ENCODE results near the gene ATP2C2. TPM values are rescaled to one million over a fixed set of nuclear protein-coding genes. Genes with fewer than 3 reads are reported as not detected.

ATP2C2 gene
- total and polyA plus RNA-seq, 2 of the 8 experiments (the other 6 are each of a cell fraction or from before 2014, with no cell fraction given): 1.2 to 2.8 TPM

GRCh38 chr16:84413244-84414004 lies 45.1 kb downstream of the ATP2C2 start:
- Histone ChIP-seq H3K27me3 (replicated peaks in 1 of 4; ENCODE audit: control insufficient read depth in 3 of 4, extremely low read depth in 1 of 4, insufficient read depth in 3 of 4, low read length in 3 of 4) (no peaks in the 10 kb centered on the region), H3K14ac (ENCODE audit: insufficient read length) (no peak overlapping the region), H2AFZ (ENCODE audit: low read length) (no peak overlapping the region), H3K79me1 (ENCODE audit: low read depth, low read length) (no peaks in the 10 kb centered on the region), H2BK20ac (ENCODE audit: low read length) (no peak overlapping the region), H4K8ac (ENCODE audit: extremely low read depth, insufficient read depth, low read length) (no peak overlapping the region), H4K5ac (ENCODE audit: insufficient read length, low read depth, low read length) (no peak overlapping the region), H4K20me1 (replicated peaks in 1 of 2; ENCODE audit: control insufficient read depth in 1 of 2, insufficient read depth in 2 of 2, low read length in 2 of 2) (no peaks in the 10 kb centered on the region), H2BK15ac (ENCODE audit: low read length) (no peak overlapping the region), H3K4me1 (replicated peaks in 1 of 4; ENCODE audit: control insufficient read depth in 3 of 4, insufficient read depth in 4 of 4, low read length in 3 of 4) (no peaks in the 10 kb centered on the region; a peak in 2 of 7 replicates), H3K23me2 (ENCODE audit: low read depth, low read length) (peaks cover 3% of the 10 kb centered on the region; the same call in 1 of the 2 replicates), H3K4me2 (ENCODE audit: insufficient read depth in 1 of 2, low read depth in 2 of 2, low read length in 2 of 2) (no peak overlapping the region), H3K4ac (replicated peaks; ENCODE audit: insufficient read length, low read depth, low read length) (no peak overlapping the region), H2BK5ac (ENCODE audit: low read depth, low read length) (no peak overlapping the region), H3K56ac (replicated peaks; ENCODE audit: insufficient read length, low read depth, low read length) (no peak overlapping the region), H2BK12ac (ENCODE audit: low read depth, low read length) (no peak overlapping the region), H3K79me2 (ENCODE audit: control insufficient read depth in 1 of 2, insufficient read depth in 2 of 2, low read length in 2 of 2) (no peaks in the 10 kb centered on the region), H3K23ac (ENCODE audit: insufficient read length) (no peak overlapping the region), H3K36me3 (ENCODE audit: control insufficient read depth in 2 of 4, insufficient read depth in 4 of 4, low read length in 3 of 4) (no peaks in the 10 kb centered on the region), H2AK5ac (ENCODE audit: low read depth, low read length) (no peak overlapping the region), H3K27ac (ENCODE audit: low read depth, low read length) (no peak overlapping the region), H2BK120ac (replicated peaks; ENCODE audit: low read depth, low read length) (no peak overlapping the region), H3K4me3 (ENCODE audit: extremely low read depth in 1 of 4, insufficient read depth in 2 of 4, low read depth in 3 of 4, low read length in 4 of 4) (no peak overlapping the region), H4K91ac (replicated peaks; ENCODE audit: insufficient read length, low read length) (no peak overlapping the region), H3K18ac (ENCODE audit: extremely low read depth, low read length) (no peak overlapping the region), H3K9me3 (ENCODE audit: insufficient read depth in 2 of 2, low read depth in 1 of 2, low read length in 1 of 2) (no peaks in the 10 kb centered on the region), H3K9ac (replicated peaks in 1 of 4; ENCODE audit: extremely low read depth in 1 of 4, low read depth in 3 of 4, low read length in 3 of 4) (no peak overlapping the region)
- ChIA-PET POLR2A (ENCODE audit: partially characterized antibody) (interaction anchor here (0.7 to 1.1 kb wide), 2 partner anchors 15 to 195 kb away, joined by 3 read pairs; no protein-coding TSS in a partner anchor), CTCF (ENCODE audit: partially characterized antibody) (interaction anchor here (0.6 to 2.0 kb wide), 4 partner anchors 7 to 42 kb away, joined by 3 to 9 read pairs (median 4); no protein-coding TSS in a partner anchor)
- TF ChIP-seq SRF (IDR thresholded peaks at IDR 0.05; ENCODE audit: low read depth, low read length) (no peak), GABPA (IDR thresholded peaks at IDR 0.05; ENCODE audit: borderline replicate concordance, insufficient read depth, low read length) (no peak), MAFK (IDR thresholded peaks at IDR 0.05; ENCODE audit: low read depth, low read length) (no peak)
- WGBS, 2 experiments (ENCODE audit: extremely low coverage in 1 of 2, insufficient coverage in 1 of 2, insufficient read length in 1 of 2, insufficient replicate concordance in 2 of 2, low coverage in 1 of 2, low lambda C conversion rate in 2 of 2, missing lambda C conversion rate in 1 of 2): 85% methylated on average over 22 of the region's 22 CpGs; no CpG with 5 or more reads in 1 of the 2 experiments
- FAIRE-seq (no peak), DNase-seq (ENCODE audit: low read depth in 1 of 2, low spot score in 2 of 2) (no peak)

Measured in H1 (cell line).